Uterus (tissue), 2 donors: ENCODE results near the gene ZNF438.

Source experiments
- POLR2A ChIP-seq, 2 donors: fragments of 450-650 bp; IDR thresholded peaks; one replicate each; pipeline ENCODE4 v1.6.1; 2016; ENCODE audit warnings: antibody characterized with exemption in 2 of 2, mild to moderate bottlenecking in 1 of 2, moderate library complexity in 1 of 2
- TF ChIP-seq, protein P1 (sequence below), 4 experiments: fragments of 200-600 bp in 2 of 4; fragments of 450-650 bp in 2 of 4; sonication (generic) in 2 of 4; IDR thresholded peaks; one replicate each; pipeline ENCODE4 v1.5.1; 2016 to 2019; ENCODE audit warnings: antibody characterized with exemption in 4 of 4, mild to moderate bottlenecking in 2 of 4, moderate library complexity in 1 of 4

DNA sequence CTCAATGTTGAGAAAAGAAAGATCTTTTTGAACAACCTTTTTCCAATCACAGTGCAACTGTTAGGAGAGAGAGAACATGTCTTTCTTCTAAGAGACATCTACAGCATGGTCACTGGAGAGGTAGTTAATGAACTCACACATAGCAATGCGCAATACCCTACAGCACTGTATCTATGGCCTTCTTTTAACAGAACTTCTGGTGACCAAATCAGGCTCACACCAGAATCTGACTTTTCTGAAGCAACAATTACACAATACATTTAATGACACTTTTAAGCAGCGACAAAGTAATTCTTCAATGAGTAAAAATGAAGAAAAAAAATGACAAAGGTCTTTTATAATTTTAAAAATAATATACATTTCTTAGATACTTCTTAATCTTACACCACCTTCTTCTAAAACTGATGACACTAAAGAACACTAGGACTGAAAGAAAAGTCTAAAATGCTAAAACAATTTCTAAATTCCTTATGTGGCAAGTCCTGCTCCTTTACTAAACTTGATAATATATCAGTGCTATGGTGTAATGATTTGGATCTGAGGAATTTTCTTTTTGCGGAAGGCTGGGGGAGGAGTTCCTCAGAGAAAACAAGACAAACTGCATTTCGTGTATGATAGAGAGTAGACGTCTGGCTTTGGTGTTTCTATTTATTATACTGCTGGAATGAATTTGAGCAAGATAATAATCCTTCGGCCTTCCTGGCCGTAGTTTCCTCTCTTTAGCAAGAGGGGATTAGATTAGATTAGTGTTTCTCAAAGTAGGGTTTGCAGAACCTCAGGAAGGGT is 166.3 kb downstream of the ZNF438 start:
- TF ChIP-seq, protein P1, sequence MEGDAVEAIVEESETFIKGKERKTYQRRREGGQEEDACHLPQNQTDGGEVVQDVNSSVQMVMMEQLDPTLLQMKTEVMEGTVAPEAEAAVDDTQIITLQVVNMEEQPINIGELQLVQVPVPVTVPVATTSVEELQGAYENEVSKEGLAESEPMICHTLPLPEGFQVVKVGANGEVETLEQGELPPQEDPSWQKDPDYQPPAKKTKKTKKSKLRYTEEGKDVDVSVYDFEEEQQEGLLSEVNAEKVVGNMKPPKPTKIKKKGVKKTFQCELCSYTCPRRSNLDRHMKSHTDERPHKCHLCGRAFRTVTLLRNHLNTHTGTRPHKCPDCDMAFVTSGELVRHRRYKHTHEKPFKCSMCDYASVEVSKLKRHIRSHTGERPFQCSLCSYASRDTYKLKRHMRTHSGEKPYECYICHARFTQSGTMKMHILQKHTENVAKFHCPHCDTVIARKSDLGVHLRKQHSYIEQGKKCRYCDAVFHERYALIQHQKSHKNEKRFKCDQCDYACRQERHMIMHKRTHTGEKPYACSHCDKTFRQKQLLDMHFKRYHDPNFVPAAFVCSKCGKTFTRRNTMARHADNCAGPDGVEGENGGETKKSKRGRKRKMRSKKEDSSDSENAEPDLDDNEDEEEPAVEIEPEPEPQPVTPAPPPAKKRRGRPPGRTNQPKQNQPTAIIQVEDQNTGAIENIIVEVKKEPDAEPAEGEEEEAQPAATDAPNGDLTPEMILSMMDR (IDR thresholded peaks at IDR 0.05), result no peak
- TF ChIP-seq POLR2A (IDR thresholded peaks at IDR 0.05), result no peak
